PC-9 (cell line): ENCODE results near the gene ANKUB1.

Experiments used
- EZH2 ChIP-seq: fragments of 200-600 bp; sonication (generic); IDR thresholded peaks from 2 replicates; pipeline ENCODE4 v1.8.0; 2017; ENCODE audit warnings: antibody characterized with exemption, low read depth
- TF ChIP-seq, protein P1 (sequence below): fragments of 200-600 bp; sonication (generic); conservative IDR thresholded peaks from 2 replicates; pipeline ENCODE4 v1.6.1; 2017; ENCODE audit warnings: mixed run types, antibody characterized with exemption, mild to moderate bottlenecking, moderate library complexity

DNA sequence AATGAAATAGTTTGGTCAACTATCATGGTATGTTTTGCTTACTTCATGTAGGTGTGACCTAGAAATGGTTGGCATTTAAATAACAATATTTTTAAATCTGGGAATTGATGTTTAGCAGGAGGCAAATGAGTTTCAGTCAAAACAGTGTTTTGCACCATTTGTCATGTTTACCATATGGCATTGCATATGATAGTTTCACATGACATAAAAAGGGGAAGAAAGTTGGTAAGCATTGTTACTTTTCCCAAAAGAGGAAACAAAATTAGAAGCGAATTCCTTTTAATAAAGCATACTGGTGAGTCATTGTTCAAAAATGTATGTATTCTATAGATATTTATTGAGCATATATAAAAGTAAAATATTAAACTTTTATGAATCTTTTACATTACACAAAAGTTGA, 23.0 kb upstream of the ANKUB1 start:
- TF ChIP-seq EZH2, result no peak
- TF ChIP-seq, protein P1, sequence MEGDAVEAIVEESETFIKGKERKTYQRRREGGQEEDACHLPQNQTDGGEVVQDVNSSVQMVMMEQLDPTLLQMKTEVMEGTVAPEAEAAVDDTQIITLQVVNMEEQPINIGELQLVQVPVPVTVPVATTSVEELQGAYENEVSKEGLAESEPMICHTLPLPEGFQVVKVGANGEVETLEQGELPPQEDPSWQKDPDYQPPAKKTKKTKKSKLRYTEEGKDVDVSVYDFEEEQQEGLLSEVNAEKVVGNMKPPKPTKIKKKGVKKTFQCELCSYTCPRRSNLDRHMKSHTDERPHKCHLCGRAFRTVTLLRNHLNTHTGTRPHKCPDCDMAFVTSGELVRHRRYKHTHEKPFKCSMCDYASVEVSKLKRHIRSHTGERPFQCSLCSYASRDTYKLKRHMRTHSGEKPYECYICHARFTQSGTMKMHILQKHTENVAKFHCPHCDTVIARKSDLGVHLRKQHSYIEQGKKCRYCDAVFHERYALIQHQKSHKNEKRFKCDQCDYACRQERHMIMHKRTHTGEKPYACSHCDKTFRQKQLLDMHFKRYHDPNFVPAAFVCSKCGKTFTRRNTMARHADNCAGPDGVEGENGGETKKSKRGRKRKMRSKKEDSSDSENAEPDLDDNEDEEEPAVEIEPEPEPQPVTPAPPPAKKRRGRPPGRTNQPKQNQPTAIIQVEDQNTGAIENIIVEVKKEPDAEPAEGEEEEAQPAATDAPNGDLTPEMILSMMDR, result no peak
